A549 (cell line): ENCODE measurements around the gene HERC2. TPM values are rescaled to one million over a fixed set of nuclear protein-coding genes. Genes with fewer than 3 reads are reported as not detected.

Experiments used
- ATAC-seq, 2 experiments: fragments of 200-7000 bp in 1 of 2; fragments of >200 bp in 1 of 2; cut with Nextera tagmentation in 1 of 2; cut with Tn5 transposase in 1 of 2; 3 replicates each; pipeline versions ENCODE4 v1.8.0 to v1.9.1; 2018 to 2020; ENCODE audit warnings: mild to moderate bottlenecking in 1 of 2, moderate library complexity in 1 of 2
- CTCF ChIA-PET: fragments of 300-600 bp; sonication (Branson Sonifier 250); formaldehyde crosslinking; extraction: SDS; loops from one replicate; lab custom pipeline; 2021; ENCODE audit warnings: antibody characterized with exemption, inconsistent platforms; lab: Yijun Ruan, JAX
- POLR2A ChIA-PET: fragments of 350-600 bp; formaldehyde crosslinking; extraction: SDS; loops from one replicate; lab custom pipeline; 2021; ENCODE audit warnings: antibody characterized with exemption, inconsistent platforms; lab: Yijun Ruan, JAX
- DNase-seq, 2 experiments: peaks; one replicate each; pipeline versions ENCODE4 v3.0.0 to v3.0.0-alpha.2; 2011 to 2016; ENCODE audit warnings: low read depth in 1 of 2, low spot score in 1 of 2
- FAIRE-seq: peaks from 2 replicates; lab custom pipeline; 2011; peaks lifted over from hg19 to GRCh38; lab: Jason Lieb, UNC
- H3K27ac ChIP-seq, 2 experiments: fragments of >200 bp; sonication (Bioruptor Twin); formaldehyde crosslinking; 3 replicates each; pipeline ENCODE4 v1.5.1; 2016 to 2017
- H3K4me1 ChIP-seq: fragments of >200 bp; sonication (Bioruptor Twin); formaldehyde crosslinking; 3 replicates; pipeline ENCODE4 v1.6.1; 2016
- H3K4me2 ChIP-seq: fragments of >200 bp; sonication (Bioruptor Twin); formaldehyde crosslinking; 3 replicates; pipeline ENCODE4 v1.6.1; 2016
- H3K4me3 ChIP-seq: fragments of >200 bp; sonication (Bioruptor Twin); formaldehyde crosslinking; 3 replicates; pipeline ENCODE4 v1.5.1; 2016
- H3K9me3 ChIP-seq: fragments of >200 bp; sonication (Bioruptor Twin); formaldehyde crosslinking; 3 replicates; pipeline ENCODE4 v1.6.1; 2016
- CBX2 ChIP-seq: fragments of 200-600 bp; sonication (generic); IDR thresholded peaks from 2 replicates; pipeline ENCODE4 v1.6.1; 2016; ENCODE audit warnings: low read depth, mild to moderate bottlenecking, borderline replicate concordance
- CHD4 ChIP-seq: fragments of 200-600 bp; sonication (generic); IDR thresholded peaks from 2 replicates; pipeline ENCODE4 v1.6.1; 2016; ENCODE audit warnings: antibody characterized with exemption, mild to moderate bottlenecking, borderline replicate concordance
- EHF ChIP-seq: fragments of 250-450 bp; sonication (Bioruptor Pico); IDR thresholded peaks from 2 replicates; pipeline ENCODE4 v1.5.0; 2020; ENCODE audit warnings: mild to moderate bottlenecking
- EHMT2 ChIP-seq: fragments of 200-600 bp; sonication (generic); IDR thresholded peaks from 2 replicates; pipeline ENCODE4 v1.6.1; 2016; ENCODE audit warnings: antibody characterized with exemption, low read depth, mild to moderate bottlenecking, moderate library complexity
- FOSB ChIP-seq: fragments of 250-450 bp; sonication (Bioruptor Pico); IDR thresholded peaks from 2 replicates; pipeline ENCODE4 v1.5.0; 2020; ENCODE audit warnings: mild to moderate bottlenecking, moderate library complexity
- GATA3 ChIP-seq: IDR thresholded peaks from 2 replicates; pipeline ENCODE4 v1.6.1; 2012; ENCODE audit warnings: borderline replicate concordance
- JUN ChIP-seq, 2 experiments: fragments of >200 bp; sonication (Bioruptor Twin); formaldehyde crosslinking; IDR thresholded peaks; 2 replicates in 1 of 2; 3 replicates in 1 of 2; pipeline ENCODE4 v1.6.1; 2016 to 2017
- JUNB ChIP-seq: fragments of >200 bp; sonication (Bioruptor Twin); formaldehyde crosslinking; IDR thresholded peaks from 2 replicates; pipeline ENCODE4 v1.6.1; 2016
- POLR2AphosphoS2 ChIP-seq: conservative IDR thresholded peaks from 2 replicates; pipeline ENCODE4 v1.6.1; 2012; ENCODE audit warnings: low read length, improper control_type of control experiment, inconsistent platforms
- RNF2 ChIP-seq: fragments of 200-600 bp; sonication (generic); IDR thresholded peaks from 2 replicates; pipeline ENCODE4 v1.6.1; 2016; ENCODE audit warnings: low read depth, mild to moderate bottlenecking, antibody characterized with exemption, moderate library complexity, borderline replicate concordance
- SREBF2 ChIP-seq: fragments of 450-650 bp; IDR thresholded peaks from 2 replicates; pipeline ENCODE4 v1.6.1; 2014; ENCODE audit warnings: mild to moderate bottlenecking, moderate library complexity
- TFCP2L1 ChIP-seq: fragments of 250-450 bp; sonication (Bioruptor Pico); IDR thresholded peaks from 2 replicates; pipeline ENCODE4 v1.5.0; 2021; ENCODE audit warnings: mild to moderate bottlenecking
- ZFP36 ChIP-seq: fragments of 450-650 bp; IDR thresholded peaks from 2 replicates; pipeline ENCODE4 v1.6.1; 2014; ENCODE audit warnings: borderline replicate concordance; ENCODE audit not compliant: partially characterized antibody
- ZSCAN20 ChIP-seq: fragments of 250-450 bp; sonication (Bioruptor Pico); IDR thresholded peaks from 2 replicates; pipeline ENCODE4 v1.8.0; 2022; ENCODE audit warnings: mild to moderate bottlenecking, moderate library complexity
- WGBS: methylation state at CpG from one replicate; pipeline ENCODE4 v1.1.6; 2017; ENCODE audit errors: missing lambda C conversion rate; 5-methylcytosine and 5-hydroxymethylcytosine counted together
- polyA plus RNA-seq, 4 experiments: library from polyadenylated mRNA; depleted of rRNA in 3 of 4; stranded (reverse); fragments of >200 nt; fragmentation: RNase III in 1 of 4; extraction: RNeasy Plus Mini Kit Qiagen cat#74134 plus additional on column Dnase treatment in 1 of 4; gene quantifications; 2 replicates in 3 of 4; 3 replicates in 1 of 4; pipeline ENCODE4 v1.2.3, GENCODE V29; 2011 to 2017
- TF ChIP-seq, protein P1 (sequence below): fragments of 250-450 bp; sonication (Bioruptor Pico); IDR thresholded peaks from 2 replicates; pipeline ENCODE4 v1.5.0; 2021; ENCODE audit warnings: mild to moderate bottlenecking, moderate library complexity, borderline replicate concordance
- TF ChIP-seq, protein P2 (sequence below): fragments of >200 bp; sonication (Bioruptor Twin); formaldehyde crosslinking; IDR thresholded peaks from 2 replicates; pipeline ENCODE4 v1.6.1; 2016
- TF ChIP-seq, protein P3 (sequence below): fragments of 200-600 bp; sonication (generic); IDR thresholded peaks from 2 replicates; pipeline ENCODE4 v1.6.1; 2016; ENCODE audit warnings: antibody characterized with exemption, mild to moderate bottlenecking, moderate library complexity
- TF ChIP-seq, protein P4 (sequence below): fragments of 450-650 bp; IDR thresholded peaks from 2 replicates; pipeline ENCODE4 v1.6.1; 2014; ENCODE audit warnings: antibody characterized with exemption
- TF ChIP-seq, protein P5 (sequence below): IDR thresholded peaks from 2 replicates; pipeline ENCODE4 v1.6.1; 2012; ENCODE audit warnings: low read depth, borderline replicate concordance

Gene HERC2
- polyA plus RNA-seq, 2 of the 4 experiments (the other 2 are of a cell fraction), result 31.4 to 32.8 TPM

DNA sequence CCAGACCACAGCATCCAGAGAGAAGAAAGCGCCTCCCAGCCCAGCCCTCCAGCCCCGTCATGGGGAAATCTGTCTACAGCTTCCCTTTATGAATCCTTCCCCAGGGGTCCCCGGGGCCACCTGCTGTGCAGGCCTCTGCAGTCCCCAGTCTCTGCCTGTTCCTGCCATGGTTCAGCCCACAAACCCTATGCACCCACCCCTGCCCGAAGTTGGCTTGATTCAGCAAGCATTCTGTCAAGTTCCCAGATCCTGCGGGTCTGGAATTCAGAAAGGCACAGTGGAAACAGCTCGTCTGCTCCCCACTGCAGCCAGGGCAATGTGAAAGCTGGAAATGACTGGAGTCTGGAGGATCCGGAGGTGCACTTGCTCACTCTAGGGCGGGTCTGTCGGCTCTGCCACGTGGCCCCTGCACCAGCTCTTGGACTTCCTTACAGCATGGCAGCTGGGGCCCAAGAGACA, 220.0 kb downstream of the HERC2 start:
- no peak overlapping the region for H3K4me2 ChIP-seq
- H3K4me3 ChIP-seq, result no peak overlapping the region
- CTCF ChIA-PET, result interaction anchor here (0.8 to 1.6 kb wide), 3 partner anchors 8 to 24 kb away, joined by 3 to 8 read pairs (median 5); no protein-coding TSS in a partner anchor
- no peaks in the 10 kb centered on the region for H3K9me3 ChIP-seq
- 59% methylated on average over 6 of the region's 10 CpGs for WGBS
- ATAC-seq (no peak), DNase-seq (no peak), FAIRE-seq (no peak)
- H3K27ac ChIP-seq, result no peak overlapping the region
- POLR2A ChIA-PET, result no interaction called here
- TF ChIP-seq, protein P1, sequence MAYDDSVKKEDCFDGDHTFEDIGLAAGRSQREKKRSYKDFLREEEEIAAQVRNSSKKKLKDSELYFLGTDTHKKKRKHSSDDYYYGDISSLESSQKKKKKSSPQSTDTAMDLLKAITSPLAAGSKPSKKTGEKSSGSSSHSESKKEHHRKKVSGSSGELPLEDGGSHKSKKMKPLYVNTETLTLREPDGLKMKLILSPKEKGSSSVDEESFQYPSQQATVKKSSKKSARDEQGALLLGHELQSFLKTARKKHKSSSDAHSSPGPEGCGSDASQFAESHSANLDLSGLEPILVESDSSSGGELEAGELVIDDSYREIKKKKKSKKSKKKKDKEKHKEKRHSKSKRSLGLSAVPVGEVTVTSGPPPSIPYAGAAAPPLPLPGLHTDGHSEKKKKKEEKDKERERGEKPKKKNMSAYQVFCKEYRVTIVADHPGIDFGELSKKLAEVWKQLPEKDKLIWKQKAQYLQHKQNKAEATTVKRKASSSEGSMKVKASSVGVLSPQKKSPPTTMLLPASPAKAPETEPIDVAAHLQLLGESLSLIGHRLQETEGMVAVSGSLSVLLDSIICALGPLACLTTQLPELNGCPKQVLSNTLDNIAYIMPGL, result no peak
- TF ChIP-seq, protein P2, sequence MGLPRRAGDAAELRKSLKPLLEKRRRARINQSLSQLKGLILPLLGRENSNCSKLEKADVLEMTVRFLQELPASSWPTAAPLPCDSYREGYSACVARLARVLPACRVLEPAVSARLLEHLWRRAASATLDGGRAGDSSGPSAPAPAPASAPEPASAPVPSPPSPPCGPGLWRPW, result no peak
- TF ChIP-seq FOSB (CRISPR knock-in tag), result no peak
- TF ChIP-seq, protein P3, sequence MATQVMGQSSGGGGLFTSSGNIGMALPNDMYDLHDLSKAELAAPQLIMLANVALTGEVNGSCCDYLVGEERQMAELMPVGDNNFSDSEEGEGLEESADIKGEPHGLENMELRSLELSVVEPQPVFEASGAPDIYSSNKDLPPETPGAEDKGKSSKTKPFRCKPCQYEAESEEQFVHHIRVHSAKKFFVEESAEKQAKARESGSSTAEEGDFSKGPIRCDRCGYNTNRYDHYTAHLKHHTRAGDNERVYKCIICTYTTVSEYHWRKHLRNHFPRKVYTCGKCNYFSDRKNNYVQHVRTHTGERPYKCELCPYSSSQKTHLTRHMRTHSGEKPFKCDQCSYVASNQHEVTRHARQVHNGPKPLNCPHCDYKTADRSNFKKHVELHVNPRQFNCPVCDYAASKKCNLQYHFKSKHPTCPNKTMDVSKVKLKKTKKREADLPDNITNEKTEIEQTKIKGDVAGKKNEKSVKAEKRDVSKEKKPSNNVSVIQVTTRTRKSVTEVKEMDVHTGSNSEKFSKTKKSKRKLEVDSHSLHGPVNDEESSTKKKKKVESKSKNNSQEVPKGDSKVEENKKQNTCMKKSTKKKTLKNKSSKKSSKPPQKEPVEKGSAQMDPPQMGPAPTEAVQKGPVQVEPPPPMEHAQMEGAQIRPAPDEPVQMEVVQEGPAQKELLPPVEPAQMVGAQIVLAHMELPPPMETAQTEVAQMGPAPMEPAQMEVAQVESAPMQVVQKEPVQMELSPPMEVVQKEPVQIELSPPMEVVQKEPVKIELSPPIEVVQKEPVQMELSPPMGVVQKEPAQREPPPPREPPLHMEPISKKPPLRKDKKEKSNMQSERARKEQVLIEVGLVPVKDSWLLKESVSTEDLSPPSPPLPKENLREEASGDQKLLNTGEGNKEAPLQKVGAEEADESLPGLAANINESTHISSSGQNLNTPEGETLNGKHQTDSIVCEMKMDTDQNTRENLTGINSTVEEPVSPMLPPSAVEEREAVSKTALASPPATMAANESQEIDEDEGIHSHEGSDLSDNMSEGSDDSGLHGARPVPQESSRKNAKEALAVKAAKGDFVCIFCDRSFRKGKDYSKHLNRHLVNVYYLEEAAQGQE, result no peak
- no peak for TF ChIP-seq ZFP36
- TF ChIP-seq CBX2, result no peak
- no peak for TF ChIP-seq ZSCAN20 (CRISPR knock-in tag)
- TF ChIP-seq, protein P4, sequence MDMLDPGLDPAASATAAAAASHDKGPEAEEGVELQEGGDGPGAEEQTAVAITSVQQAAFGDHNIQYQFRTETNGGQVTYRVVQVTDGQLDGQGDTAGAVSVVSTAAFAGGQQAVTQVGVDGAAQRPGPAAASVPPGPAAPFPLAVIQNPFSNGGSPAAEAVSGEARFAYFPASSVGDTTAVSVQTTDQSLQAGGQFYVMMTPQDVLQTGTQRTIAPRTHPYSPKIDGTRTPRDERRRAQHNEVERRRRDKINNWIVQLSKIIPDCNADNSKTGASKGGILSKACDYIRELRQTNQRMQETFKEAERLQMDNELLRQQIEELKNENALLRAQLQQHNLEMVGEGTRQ, result no peak
- TF ChIP-seq GATA3, result no peak
- TF ChIP-seq SREBF2, result no peak
- TF ChIP-seq JUN (IDR thresholded peaks at IDR 0.05), result no peak
- no peak for TF ChIP-seq TFCP2L1
- H3K4me1 ChIP-seq, result peaks cover 7% of the 10 kb centered on the region

DNA sequence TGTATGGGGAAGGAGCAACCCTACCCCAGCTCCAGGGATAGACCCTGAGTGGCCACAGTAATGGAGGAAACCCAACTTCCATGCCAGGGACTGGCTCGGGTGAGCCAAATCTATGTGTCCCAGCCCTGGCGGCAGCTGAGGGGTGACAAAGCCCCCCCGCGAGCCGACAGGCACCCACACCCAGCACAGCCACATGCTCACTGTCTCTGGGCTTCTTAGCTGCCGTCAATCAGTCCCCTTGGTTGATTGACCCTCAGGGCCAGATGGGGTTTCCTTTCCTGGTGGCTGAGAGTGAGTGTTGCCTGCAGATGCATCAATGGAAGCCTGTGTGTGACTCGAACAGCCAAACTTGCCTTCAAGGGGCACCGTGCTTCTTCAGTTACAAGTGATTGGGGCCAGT, 220.8 kb downstream of the HERC2 start:
- no peaks in the 10 kb centered on the region for H3K9me3 ChIP-seq
- peaks cover 7% of the 10 kb centered on the region for H3K4me1 ChIP-seq
- WGBS, result 67% methylated on average over 5 of the region's 8 CpGs
- TF ChIP-seq RNF2 (no peak), EHMT2 (no peak), JUNB (no peak)
- ChIA-PET POLR2A (no interaction called here), CTCF (no interaction called here)
- no peak for FAIRE-seq
- no peak for DNase-seq
- ATAC-seq, result no peak
- H3K4me3 ChIP-seq, result no peak overlapping the region
- H3K4me2 ChIP-seq, result no peak overlapping the region
- H3K27ac ChIP-seq, result no peak overlapping the region

DNA sequence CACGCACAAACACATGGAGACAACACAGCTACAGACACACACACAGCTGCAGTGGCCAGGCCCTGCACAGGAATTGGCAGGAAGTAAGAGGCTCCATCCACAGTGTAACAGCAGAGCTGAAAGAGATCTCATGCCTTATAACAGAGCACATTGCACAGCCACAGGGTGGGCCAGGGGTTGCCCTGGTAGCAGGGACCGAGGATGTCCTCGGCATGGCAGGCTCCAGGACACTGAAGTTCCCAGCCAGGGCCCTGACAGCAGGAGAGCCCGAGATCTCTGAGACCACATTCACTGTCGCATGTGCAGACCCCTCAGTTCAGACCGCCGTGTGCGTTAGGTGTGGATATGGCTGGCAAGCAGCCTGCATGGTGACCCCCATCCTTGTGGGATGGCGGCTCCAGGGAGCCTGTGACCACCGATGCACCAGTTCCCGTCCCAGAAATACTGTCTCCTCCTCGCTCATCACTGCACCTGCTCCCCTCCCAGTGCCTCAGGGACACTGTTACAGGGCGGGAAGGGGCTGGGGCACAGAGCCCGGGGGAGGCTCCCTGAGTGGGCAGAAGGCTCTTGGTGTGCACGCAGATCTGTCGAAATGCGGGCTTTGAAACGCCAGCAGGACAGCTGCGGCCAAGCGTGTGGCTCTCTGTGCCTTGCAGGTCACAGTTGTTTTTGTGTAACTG, 221.3 kb downstream of the HERC2 start:
- Histone ChIP-seq H3K4me3 (no peak overlapping the region), H3K9me3 (no peaks in the 10 kb centered on the region), H3K4me2 (no peak overlapping the region), H3K4me1 (peaks cover 7% of the 10 kb centered on the region; the same call in 2 of the 3 replicates), H3K27ac (no peak overlapping the region; a peak in 1 of 6 replicates)
- ChIA-PET CTCF (interaction anchor here (4.1 kb wide), 1 partner anchor 24 kb away, joined by 24 read pairs; no protein-coding TSS in a partner anchor), POLR2A (no interaction called here)
- DNase-seq (no peak), FAIRE-seq (no peak), ATAC-seq (no peak)
- TF ChIP-seq POLR2AphosphoS2 (no peak), ZFP36 (no peak), ZSCAN20 (CRISPR knock-in tag) (no peak), EHF (CRISPR knock-in tag) (no peak), CHD4 (no peak), FOSB (CRISPR knock-in tag) (no peak)
- TF ChIP-seq, protein P5, sequence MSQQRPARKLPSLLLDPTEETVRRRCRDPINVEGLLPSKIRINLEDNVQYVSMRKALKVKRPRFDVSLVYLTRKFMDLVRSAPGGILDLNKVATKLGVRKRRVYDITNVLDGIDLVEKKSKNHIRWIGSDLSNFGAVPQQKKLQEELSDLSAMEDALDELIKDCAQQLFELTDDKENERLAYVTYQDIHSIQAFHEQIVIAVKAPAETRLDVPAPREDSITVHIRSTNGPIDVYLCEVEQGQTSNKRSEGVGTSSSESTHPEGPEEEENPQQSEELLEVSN, result no peak
- TF ChIP-seq, protein P1, result no peak
- TF ChIP-seq, protein P4, result no peak
- WGBS, result 79% methylated on average over 17 of the region's 20 CpGs
